Measurements from ENCODE around the gene AGTRAP. TPM values are rescaled to one million over a fixed set of nuclear protein-coding genes. Genes with fewer than 3 reads are reported as not detected.

AGTRAP gene
- total and polyA plus RNA-seq, 2 of the 8 experiments (the other 6 are each of a cell fraction or from before 2014, with no cell fraction given): 69.7 to 192 TPM

GRCh38 chr1:11779715-11780379, 43.9 kb downstream of the AGTRAP start:
- Histone ChIP-seq H3K79me2 (ENCODE audit: control insufficient read depth in 1 of 2, insufficient read depth in 2 of 2, low read length in 2 of 2) (no peaks in the 10 kb centered on the region), H4K91ac (replicated peaks; ENCODE audit: insufficient read length, low read length) (no peak overlapping the region), H3K56ac (replicated peaks; ENCODE audit: insufficient read length, low read depth, low read length) (no peak overlapping the region), H3K9ac (replicated peaks in 1 of 4; ENCODE audit: extremely low read depth in 1 of 4, low read depth in 3 of 4, low read length in 3 of 4) (no peak overlapping the region), H3K18ac (ENCODE audit: extremely low read depth, low read length) (no peak overlapping the region), H2BK120ac (replicated peaks; ENCODE audit: low read depth, low read length) (no peak overlapping the region), H2BK20ac (ENCODE audit: low read length) (no peak overlapping the region), H2BK12ac (ENCODE audit: low read depth, low read length) (no peak overlapping the region), H2BK5ac (ENCODE audit: low read depth, low read length) (no peak overlapping the region; the same call in 1 of the 2 replicates), H3K4me3 (ENCODE audit: extremely low read depth in 1 of 4, insufficient read depth in 2 of 4, low read depth in 3 of 4, low read length in 4 of 4) (no peak overlapping the region), H3K23me2 (ENCODE audit: low read depth, low read length) (no peaks in the 10 kb centered on the region), H4K8ac (ENCODE audit: extremely low read depth, insufficient read depth, low read length) (no peak overlapping the region), H4K5ac (ENCODE audit: insufficient read length, low read depth, low read length) (no peak overlapping the region), H2BK15ac (ENCODE audit: low read length) (no peak overlapping the region), H3K27ac (ENCODE audit: low read depth, low read length) (no peak overlapping the region), H2AFZ (ENCODE audit: low read length) (no peak overlapping the region), H3K9me3 (ENCODE audit: insufficient read depth in 2 of 2, low read depth in 1 of 2, low read length in 1 of 2) (no peaks in the 10 kb centered on the region), H4K20me1 (replicated peaks in 1 of 2; ENCODE audit: control insufficient read depth in 1 of 2, insufficient read depth in 2 of 2, low read length in 2 of 2) (no peaks in the 10 kb centered on the region), H3K79me1 (ENCODE audit: low read depth, low read length) (no peaks in the 10 kb centered on the region), H3K27me3 (replicated peaks in 1 of 4; ENCODE audit: control insufficient read depth in 3 of 4, extremely low read depth in 1 of 4, insufficient read depth in 3 of 4, low read length in 3 of 4) (no peaks in the 10 kb centered on the region), H3K14ac (ENCODE audit: insufficient read length) (no peak overlapping the region), H3K4me1 (replicated peaks in 1 of 4; ENCODE audit: control insufficient read depth in 3 of 4, insufficient read depth in 4 of 4, low read length in 3 of 4) (peaks cover 0 to 8% (median 6%) of the 10 kb centered on the region in 4 experiments; a peak in 6 of 7 replicates), H2AK5ac (ENCODE audit: low read depth, low read length) (no peak overlapping the region), H3K23ac (ENCODE audit: insufficient read length) (no peak overlapping the region), H3K4me2 (ENCODE audit: insufficient read depth in 1 of 2, low read depth in 2 of 2, low read length in 2 of 2) (no peak overlapping the region), H3K4ac (replicated peaks; ENCODE audit: insufficient read length, low read depth, low read length) (no peak overlapping the region), H3K36me3 (ENCODE audit: control insufficient read depth in 2 of 4, insufficient read depth in 4 of 4, low read length in 3 of 4) (no peaks in the 10 kb centered on the region)
- DNase-seq (ENCODE audit: low read depth in 1 of 2, low spot score in 2 of 2): no peak
- FAIRE-seq: no peak
- TF ChIP-seq CHD1 (IDR thresholded peaks at IDR 0.05; ENCODE audit: low read depth, low read length): no peak
- ChIA-PET POLR2A (ENCODE audit: partially characterized antibody) (interaction anchor here (1.0 to 1.2 kb wide), 2 partner anchors 9 to 18 kb away, joined by 3 read pairs; no protein-coding TSS in a partner anchor), CTCF (ENCODE audit: partially characterized antibody) (interaction anchor here (0.6 to 2.9 kb wide), 6 partner anchors 10 to 207 kb away, joined by 3 to 8 read pairs (median 3); partner anchors contain the start of gene AGTRAP)
- 83% methylated on average over 13 of the region's 13 CpGs; no CpG with 5 or more reads in 1 of the 2 experiments for WGBS, 2 experiments (ENCODE audit: extremely low coverage in 1 of 2, insufficient coverage in 1 of 2, insufficient read length in 1 of 2, insufficient replicate concordance in 2 of 2, low coverage in 1 of 2, low lambda C conversion rate in 2 of 2, missing lambda C conversion rate in 1 of 2)

All from H1 (cell line).